Stimulated activated CD8-positive, alpha-beta memory T cell treated with anti-CD3 and anti-CD28 coated beads, Interleukin-15, amount 100 ng/mL, for 48 hours (primary cell): ENCODE results near the gene NOXA1.
"Not testable (repeated sequence)": the region's sequence is repeated elsewhere in the genome, so short reads cannot be mapped to it uniquely, and the experiment has no call there.

Experiments
- DNase-seq, 2 donors: peaks; one replicate each; pipeline ENCODE4 v3.0.0-alpha.2; 2020; ENCODE audit warnings: low read depth in 2 of 2

The NOXA1 gene

GRCh38 chr9:137437691-137438590 is 14.7 kb downstream of the NOXA1 start:
- DNase-seq: no peak

- DNase-seq: no peak
Measured at GRCh38 chr9:137438591-137439157, 15.5 kb downstream of the NOXA1 start.

- DNase-seq: no peak
Measured at GRCh38 chr9:137439158-137439714, 16.0 kb downstream of the NOXA1 start.

- no peak for DNase-seq
Measured at GRCh38 chr9:137441289-137441934, 18.2 kb downstream of the NOXA1 start, which contains the start of gene ENTPD8. Gene ENTPD8 (minus strand): TSS chr9:137441357. CDS start chr9:137438285, 3,072 bp downstream.

- no peak for DNase-seq
Measured at GRCh38 chr9:137441935-137442321, 18.7 kb downstream of the NOXA1 start.

- no peak for DNase-seq
Measured at GRCh38 chr9:137444106-137444790, 21.1 kb downstream of the NOXA1 start.

GRCh38 chr9:137445275-137445807 is 22.1 kb downstream of the NOXA1 start:
- peak; percentile 66 to 74 for DNase-seq

- DNase-seq: no peak
Measured at GRCh38 chr9:137445930-137446431, 22.8 kb downstream of the NOXA1 start.

GRCh38 chr9:137446851-137447471 is 23.8 kb downstream of the NOXA1 start:
- DNase-seq: no peak

- no peak for DNase-seq
Measured at GRCh38 chr9:137447722-137448601, 24.8 kb downstream of the NOXA1 start.

- no peak for DNase-seq
Measured at GRCh38 chr9:137448602-137448962, 25.4 kb downstream of the NOXA1 start.

GRCh38 chr9:137449081-137449844 is 26.1 kb downstream of the NOXA1 start:
- no peak for DNase-seq

- DNase-seq: peak in 1 of 2 donors; percentile 24
Measured at GRCh38 chr9:137449931-137450538, 26.8 kb downstream of the NOXA1 start.

GRCh38 chr9:137450539-137451222 is 27.5 kb downstream of the NOXA1 start:
- not testable (repeated sequence) for DNase-seq

GRCh38 chr9:137451264-137452005 is 28.2 kb downstream of the NOXA1 start:
- not testable (repeated sequence) for DNase-seq

- DNase-seq: no peak
Measured at GRCh38 chr9:137452006-137452760, 29.0 kb downstream of the NOXA1 start.
